Measurements from ENCODE around the gene MAN2A1. TPM values are rescaled to one million over a fixed set of nuclear protein-coding genes. Genes with fewer than 3 reads are reported as not detected.

Gene MAN2A1
- total RNA-seq, 2 donors from 2014 or later = 81.2 to 104 TPM

DNA sequence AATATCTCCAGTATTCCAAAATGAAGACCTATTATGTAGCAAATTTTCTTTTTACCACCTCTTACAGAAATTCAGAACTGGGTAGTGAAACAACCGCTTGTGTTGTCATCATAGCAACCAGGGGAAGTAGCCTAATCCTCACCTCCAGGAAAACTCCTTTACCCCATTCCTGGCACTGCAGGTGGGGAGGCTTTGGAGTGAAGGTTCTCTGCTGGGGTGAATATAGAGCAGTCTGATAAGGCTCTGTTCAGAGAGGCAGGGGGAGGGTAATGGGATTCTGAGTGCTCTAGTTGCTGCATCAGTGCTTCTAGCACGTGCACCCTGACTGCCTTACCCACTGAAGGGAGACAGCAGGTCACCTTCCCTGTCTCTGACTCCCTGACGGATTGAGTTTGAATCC is 116.2 kb downstream of the MAN2A1 start:
- Histone ChIP-seq H3K4me1 (no peaks in the 10 kb centered on the region), H3K4me3 (no peak overlapping the region), H3K36me3 (no peaks in the 10 kb centered on the region), H3K27me3 (no peaks in the 10 kb centered on the region), H3K9ac (ENCODE audit: low read depth in 2 of 2, low read length in 2 of 2) (no peak overlapping the region), H3K9me3 (no peaks in the 10 kb centered on the region), H3K27ac (no peak overlapping the region)
- intact Hi-C loops (cut with DNase I) = no loop called here
- no peak for TF ChIP-seq CTCF (IDR thresholded peaks at IDR 0.05)
- DNase-seq = no peak

DNA sequence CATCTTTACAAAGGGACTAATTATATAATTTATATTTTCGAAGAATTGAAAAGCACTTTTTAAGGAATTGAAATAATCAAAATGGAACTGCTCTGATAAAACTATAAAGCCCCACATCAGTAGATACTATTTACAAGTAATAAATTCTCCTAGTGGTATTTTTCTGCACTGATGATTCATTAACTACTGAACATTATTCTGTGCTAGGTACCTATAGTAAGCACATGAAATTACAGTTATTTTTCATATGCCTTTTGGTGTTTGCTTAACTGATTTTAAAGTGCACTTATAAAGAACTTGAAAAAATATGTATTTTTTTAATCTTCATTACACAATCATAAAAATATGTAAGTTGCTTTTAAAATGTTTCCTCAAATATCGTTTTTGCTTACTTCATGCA is 123.0 kb downstream of the MAN2A1 start:
- Histone ChIP-seq H3K9me3 (no peaks in the 10 kb centered on the region), H3K4me1 (no peaks in the 10 kb centered on the region), H3K4me3 (no peak overlapping the region), H3K9ac (ENCODE audit: low read depth in 2 of 2, low read length in 2 of 2) (no peak overlapping the region), H3K27me3 (no peaks in the 10 kb centered on the region), H3K27ac (no peak overlapping the region), H3K36me3 (no peaks in the 10 kb centered on the region)
- no peak for DNase-seq
- intact Hi-C loops (cut with DNase I) = no loop called here
- no peak for TF ChIP-seq CTCF (IDR thresholded peaks at IDR 0.05)

GRCh38 chr5:109816732-109817131 is 127.0 kb downstream of the MAN2A1 start:
- Histone ChIP-seq H3K36me3 (no peaks in the 10 kb centered on the region), H3K9ac (ENCODE audit: low read depth in 2 of 2, low read length in 2 of 2) (no peak overlapping the region), H3K9me3 (no peaks in the 10 kb centered on the region), H3K4me3 (no peak overlapping the region), H3K4me1 (no peaks in the 10 kb centered on the region), H3K27ac (no peak overlapping the region), H3K27me3 (no peaks in the 10 kb centered on the region)
- intact Hi-C loops (cut with DNase I) = no loop called here
- TF ChIP-seq CTCF (IDR thresholded peaks at IDR 0.05) = no peak
- DNase-seq = no peak

DNA sequence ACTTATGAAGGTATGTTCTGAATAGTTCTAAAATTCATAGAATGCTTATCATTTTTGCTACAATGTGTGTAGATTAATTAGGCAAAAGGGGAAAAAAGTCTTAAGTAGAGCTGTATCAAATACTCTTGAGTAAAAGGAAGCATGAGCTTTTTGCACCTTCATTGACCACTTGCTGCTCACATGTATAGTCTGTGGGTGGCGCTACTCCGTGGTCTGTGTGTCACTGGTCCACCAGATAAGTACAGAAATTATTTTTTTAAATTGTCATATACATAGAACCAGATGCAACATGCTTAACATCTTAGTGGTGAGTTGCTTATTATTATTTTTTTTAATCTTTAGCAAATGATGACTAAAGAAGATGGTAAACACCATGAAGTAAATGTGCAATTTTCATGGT is 130.2 kb downstream of the MAN2A1 start:
- H3K9ac ChIP-seq (ENCODE audit: low read depth in 2 of 2, low read length in 2 of 2) = no peak overlapping the region
- H3K9me3 ChIP-seq = no peaks in the 10 kb centered on the region
- H3K4me3 ChIP-seq = no peak overlapping the region
- no peaks in the 10 kb centered on the region for H3K4me1 ChIP-seq
- no peak overlapping the region for H3K27ac ChIP-seq
- intact Hi-C loops (cut with DNase I) = no loop called here
- no peaks in the 10 kb centered on the region for H3K27me3 ChIP-seq
- no peak for TF ChIP-seq CTCF (IDR thresholded peaks at IDR 0.05)
- no peak for DNase-seq
- no peaks in the 10 kb centered on the region for H3K36me3 ChIP-seq

DNA sequence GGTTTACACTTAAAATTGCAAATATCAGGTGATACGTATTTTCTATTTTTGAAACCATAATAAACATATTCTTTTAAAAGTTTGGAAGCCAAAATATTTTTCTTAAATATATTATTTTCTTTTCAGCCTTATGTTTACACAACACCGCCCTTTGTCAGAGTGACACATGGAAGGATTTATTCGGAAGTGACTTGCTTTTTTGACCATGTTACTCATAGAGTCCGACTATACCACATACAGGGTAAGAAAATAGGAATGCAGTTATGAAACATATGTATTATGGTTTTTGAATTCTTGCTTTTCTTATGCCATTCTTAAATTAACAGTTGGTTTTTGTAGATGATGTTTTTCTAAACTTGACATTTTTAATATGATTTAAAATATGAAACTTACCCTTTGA is 133.9 kb downstream of the MAN2A1 start:
- no peak overlapping the region for H3K4me3 ChIP-seq
- H3K27me3 ChIP-seq = no peaks in the 10 kb centered on the region
- DNase-seq = no peak
- intact Hi-C loops (cut with DNase I) = no loop called here
- no peaks in the 10 kb centered on the region for H3K36me3 ChIP-seq
- H3K9me3 ChIP-seq = no peaks in the 10 kb centered on the region
- no peak overlapping the region for H3K9ac ChIP-seq (ENCODE audit: low read depth in 2 of 2, low read length in 2 of 2)
- no peaks in the 10 kb centered on the region for H3K4me1 ChIP-seq
- no peak for TF ChIP-seq CTCF (IDR thresholded peaks at IDR 0.05)
- H3K27ac ChIP-seq = no peak overlapping the region

- intact Hi-C loops (cut with DNase I) = no loop called here
- no peak overlapping the region for H3K9ac ChIP-seq (ENCODE audit: low read depth in 2 of 2, low read length in 2 of 2)
Measured at GRCh38 chr5:109825450-109825849, 135.7 kb downstream of the MAN2A1 start.

More at GRCh38 chr5:109825450-109825849, 135.7 kb downstream of the MAN2A1 start:
- Histone ChIP-seq H3K27me3 (no peaks in the 10 kb centered on the region), H3K4me3 (no peak overlapping the region), H3K36me3 (no peaks in the 10 kb centered on the region), H3K4me1 (no peaks in the 10 kb centered on the region), H3K9me3 (no peaks in the 10 kb centered on the region), H3K27ac (no peak overlapping the region)
- no peak for DNase-seq
- TF ChIP-seq CTCF (IDR thresholded peaks at IDR 0.05) = no peak

Measured in colonic mucosa (tissue), 4 donors.